HepG2 (cell line): ENCODE measurements around the gene POC1A.

ENCODE experiments used
- ATF2 ChIP-seq: sonication (generic); formaldehyde crosslinking; IDR thresholded peaks from 2 replicates; pipeline ENCODE4 v1.4.0; 2020; ENCODE audit warnings: missing genetic modification reagents
- CTCF ChIP-seq: sonication (generic); formaldehyde crosslinking; IDR thresholded peaks from 2 replicates; pipeline ENCODE4 v1.5.0; 2020; ENCODE audit warnings: mild to moderate bottlenecking, missing genetic modification reagents, moderate library complexity
- DNMT3B ChIP-seq: conservative IDR thresholded peaks from 2 replicates; pipeline ENCODE4 v1.6.1; 2016; ENCODE audit warnings: missing biosample characterization, control low read depth
- FOXA1 ChIP-seq, 2 experiments: fragments of 450-650 bp in 1 of 2; sonication (generic) in 1 of 2; formaldehyde crosslinking in 1 of 2; IDR thresholded peaks; 2 replicates each; pipeline versions ENCODE4 v1.4.0 to v1.6.1; 2016 to 2020; ENCODE audit warnings: missing genetic modification reagents in 1 of 2
- MAX ChIP-seq: IDR thresholded peaks from 2 replicates; pipeline ENCODE4 v1.6.1; 2012; ENCODE audit warnings: inconsistent platforms
- MTF2 ChIP-seq: sonication (generic); formaldehyde crosslinking; IDR thresholded peaks from 2 replicates; pipeline ENCODE4 v1.5.0; 2020; ENCODE audit warnings: missing genetic modification reagents, borderline replicate concordance
- NR2F6 ChIP-seq, 2 experiments: IDR thresholded peaks; 2 replicates each; pipeline ENCODE4 v1.6.1; 2016; ENCODE audit warnings: antibody characterized with exemption in 1 of 2, mild to moderate bottlenecking in 1 of 2
- SRSF4 ChIP-seq: fragments of 200-400 bp; formaldehyde crosslinking; IDR thresholded peaks from one replicate; pipeline ENCODE4 v1.6.1; 2018; ENCODE audit warnings: mild to moderate bottlenecking, low read depth, low read length, moderate library complexity; ENCODE audit not compliant: poor library complexity, severe bottlenecking
- ZBTB26 ChIP-seq: IDR thresholded peaks from 2 replicates; pipeline ENCODE4 v1.6.1; 2016; ENCODE audit warnings: missing compliant biosample characterization, missing genetic modification reagents, borderline replicate concordance
- ZFX ChIP-seq: sonication (generic); formaldehyde crosslinking; IDR thresholded peaks from 2 replicates; pipeline ENCODE4 v1.4.0; 2020; ENCODE audit warnings: mild to moderate bottlenecking, low read depth, missing genetic modification reagents, moderate library complexity
- ZSCAN31 ChIP-seq: sonication (generic); formaldehyde crosslinking; IDR thresholded peaks from 2 replicates; pipeline ENCODE4 v1.5.0; 2020; ENCODE audit warnings: low read depth, mild to moderate bottlenecking, missing genetic modification reagents

GRCh38 chr3:52132041-52132440 is 22.2 kb downstream of the POC1A start:
- TF ChIP-seq ZBTB26 (CRISPR knock-in tag): no peak
- TF ChIP-seq SRSF4: no peak
- TF ChIP-seq CTCF (CRISPR knock-in tag): no peak
- no peak for TF ChIP-seq MTF2
- TF ChIP-seq DNMT3B: no peak
- no peak for TF ChIP-seq NR2F6 (IDR thresholded peaks at IDR 0.05)
- TF ChIP-seq NR2F6 (CRISPR knock-in tag; IDR thresholded peaks at IDR 0.05): no peak
- no peak for TF ChIP-seq ZFX
- TF ChIP-seq FOXA1 (IDR thresholded peaks at IDR 0.05): no peak
- no peak for TF ChIP-seq FOXA1 (CRISPR knock-in tag; IDR thresholded peaks at IDR 0.05)
- no peak for TF ChIP-seq ATF2 (CRISPR knock-in tag)
- TF ChIP-seq MAX: no peak
- TF ChIP-seq ZSCAN31 (CRISPR knock-in tag): no peak
